A172 (cell line): ENCODE measurements around the gene LMF1. TPM values are rescaled to one million over a fixed set of nuclear protein-coding genes. Genes with fewer than 3 reads are reported as not detected.

Experiments
- DNase-seq: peaks from one replicate; pipeline ENCODE4 v3.0.0-alpha.2; 2015; ENCODE audit warnings: low spot score
- total RNA-seq: library from RNA; depleted of rRNA; stranded (reverse); fragments of >200 nt; shearing (Covaris generic); gene quantifications from 2 replicates; pipeline ENCODE4 v1.2.3, GENCODE V29; 2014

The LMF1 gene
- total RNA-seq, 1 experiment from 2014 or later = 14.1 TPM

GRCh38 chr16:912684-913613 is 57.8 kb downstream of the LMF1 start:
- no peak for DNase-seq

- DNase-seq = no peak
These were observed 58.5 kb downstream of the LMF1 start for GRCh38 chr16:912322-912683.

GRCh38 chr16:911604-912321 is 59.0 kb downstream of the LMF1 start:
- DNase-seq = no peak

GRCh38 chr16:911101-911500 is 59.7 kb downstream of the LMF1 start:
- no peak for DNase-seq

- no peak for DNase-seq
These were observed 60.6 kb downstream of the LMF1 start for GRCh38 chr16:910181-910580.

- no peak for DNase-seq
These were observed 61.3 kb downstream of the LMF1 start for GRCh38 chr16:909281-910000.

GRCh38 chr16:908526-909155 is 62.1 kb downstream of the LMF1 start:
- no peak for DNase-seq

- DNase-seq = no peak
These were observed 62.9 kb downstream of the LMF1 start for GRCh38 chr16:907842-908241.

GRCh38 chr16:907361-907760 is 63.4 kb downstream of the LMF1 start:
- DNase-seq = no peak

- no peak for DNase-seq
These were observed 64.5 kb downstream of the LMF1 start for GRCh38 chr16:906296-906695.

- no peak for DNase-seq
These were observed 68.8 kb downstream of the LMF1 start for GRCh38 chr16:901715-902601.

GRCh38 chr16:901149-901548 is 69.6 kb downstream of the LMF1 start:
- DNase-seq = no peak

GRCh38 chr16:900211-900610 is 70.6 kb downstream of the LMF1 start:
- DNase-seq = no peak

GRCh38 chr16:899683-900060 is 71.1 kb downstream of the LMF1 start:
- no peak for DNase-seq

- DNase-seq = no peak
These were observed 71.8 kb downstream of the LMF1 start for GRCh38 chr16:898761-899682.

- no peak for DNase-seq
These were observed 72.6 kb downstream of the LMF1 start for GRCh38 chr16:898216-898615.

- DNase-seq = no peak
These were observed 73.1 kb downstream of the LMF1 start for GRCh38 chr16:897701-898100.

GRCh38 chr16:897200-897543 is 73.6 kb downstream of the LMF1 start:
- DNase-seq = no peak

- DNase-seq = no peak
These were observed 74.3 kb downstream of the LMF1 start for GRCh38 chr16:896261-897199.
